ENCODE results near the gene OTOF. TPM values are rescaled to one million over a fixed set of nuclear protein-coding genes. Genes with fewer than 3 reads are reported as not detected.

Gene OTOF
- total RNA-seq, 1 donor from 2014 or later = 0.36 TPM

DNA sequence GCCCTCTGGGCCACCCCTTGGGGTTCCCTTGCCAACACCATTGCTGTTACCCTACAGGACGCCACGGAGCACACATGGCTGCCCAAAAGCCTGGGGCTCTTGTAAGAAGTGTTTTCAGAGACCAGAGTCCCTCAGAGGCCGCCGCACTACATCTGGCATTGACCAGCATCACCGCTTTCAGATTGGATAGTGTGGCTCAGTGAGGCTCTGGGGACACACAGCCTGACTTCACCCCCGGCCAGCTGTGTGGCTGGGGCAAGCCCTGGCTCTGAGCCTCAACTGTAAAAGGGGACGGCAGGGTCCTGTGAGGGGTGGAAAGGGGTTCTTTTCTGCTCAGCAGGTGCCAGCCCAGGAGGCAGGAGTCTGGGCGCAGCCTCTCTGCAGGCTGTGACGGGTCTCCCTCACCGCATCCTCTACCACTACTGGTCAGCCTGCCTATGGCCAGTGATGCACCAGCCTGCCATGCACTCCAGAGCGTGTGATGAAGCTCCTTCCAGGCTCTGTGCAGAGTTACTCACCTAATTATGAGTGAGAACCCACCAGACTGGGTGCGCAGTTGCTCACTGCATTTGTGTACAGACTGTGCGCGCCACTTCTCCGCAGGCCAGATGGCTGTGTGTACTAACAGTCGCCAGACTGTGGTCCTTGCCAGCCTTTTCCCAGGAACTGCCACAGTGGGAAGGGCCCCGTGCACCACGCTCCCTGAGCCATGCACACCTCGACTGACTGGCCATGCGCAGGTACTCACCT lies 10.7 kb upstream of the OTOF start:
- no peak overlapping the region for H3K9ac ChIP-seq
- H3K4me3 Mint-ChIP-seq = no peak overlapping the region
- H3K27ac Mint-ChIP-seq = no peak overlapping the region
- no peaks in the 10 kb centered on the region for H3K79me2 ChIP-seq (ENCODE audit: low read depth)
- TF ChIP-seq EZH2 (IDR thresholded peaks at IDR 0.05) = no peak
- TF ChIP-seq, protein P1, sequence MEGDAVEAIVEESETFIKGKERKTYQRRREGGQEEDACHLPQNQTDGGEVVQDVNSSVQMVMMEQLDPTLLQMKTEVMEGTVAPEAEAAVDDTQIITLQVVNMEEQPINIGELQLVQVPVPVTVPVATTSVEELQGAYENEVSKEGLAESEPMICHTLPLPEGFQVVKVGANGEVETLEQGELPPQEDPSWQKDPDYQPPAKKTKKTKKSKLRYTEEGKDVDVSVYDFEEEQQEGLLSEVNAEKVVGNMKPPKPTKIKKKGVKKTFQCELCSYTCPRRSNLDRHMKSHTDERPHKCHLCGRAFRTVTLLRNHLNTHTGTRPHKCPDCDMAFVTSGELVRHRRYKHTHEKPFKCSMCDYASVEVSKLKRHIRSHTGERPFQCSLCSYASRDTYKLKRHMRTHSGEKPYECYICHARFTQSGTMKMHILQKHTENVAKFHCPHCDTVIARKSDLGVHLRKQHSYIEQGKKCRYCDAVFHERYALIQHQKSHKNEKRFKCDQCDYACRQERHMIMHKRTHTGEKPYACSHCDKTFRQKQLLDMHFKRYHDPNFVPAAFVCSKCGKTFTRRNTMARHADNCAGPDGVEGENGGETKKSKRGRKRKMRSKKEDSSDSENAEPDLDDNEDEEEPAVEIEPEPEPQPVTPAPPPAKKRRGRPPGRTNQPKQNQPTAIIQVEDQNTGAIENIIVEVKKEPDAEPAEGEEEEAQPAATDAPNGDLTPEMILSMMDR (IDR thresholded peaks at IDR 0.05) = no peak
- TF ChIP-seq EZH2phosphoT487 (IDR thresholded peaks at IDR 0.05) = no peak
- H3F3A ChIP-seq (ENCODE audit: low read depth) = no peaks in the 10 kb centered on the region
- no peaks in the 10 kb centered on the region for H3K4me1 ChIP-seq
- peaks cover 7% of the 10 kb centered on the region for H3K27me3 Mint-ChIP-seq (ENCODE audit: insufficient read depth, low read depth)
- peaks cover 8% of the 10 kb centered on the region for H3K4me1 Mint-ChIP-seq
- H3K36me3 Mint-ChIP-seq = no peaks in the 10 kb centered on the region
- no peaks in the 10 kb centered on the region for H4K20me1 ChIP-seq (ENCODE audit: low read depth)
- H3K4me2 ChIP-seq = no peak overlapping the region
- H3K27ac ChIP-seq = no peak overlapping the region
- H3K36me3 ChIP-seq = no peaks in the 10 kb centered on the region
- H3K9me3 ChIP-seq (ENCODE audit: low read depth) = no peaks in the 10 kb centered on the region
- no peak overlapping the region for H3K4me3 ChIP-seq
- no peaks in the 10 kb centered on the region for H3K27me3 ChIP-seq
- no peak for DNase-seq (ENCODE audit: low spot score)
- no peak overlapping the region for H2AFZ ChIP-seq (replicated peaks)
- no peaks in the 10 kb centered on the region for H3K9me3 Mint-ChIP-seq

DNA sequence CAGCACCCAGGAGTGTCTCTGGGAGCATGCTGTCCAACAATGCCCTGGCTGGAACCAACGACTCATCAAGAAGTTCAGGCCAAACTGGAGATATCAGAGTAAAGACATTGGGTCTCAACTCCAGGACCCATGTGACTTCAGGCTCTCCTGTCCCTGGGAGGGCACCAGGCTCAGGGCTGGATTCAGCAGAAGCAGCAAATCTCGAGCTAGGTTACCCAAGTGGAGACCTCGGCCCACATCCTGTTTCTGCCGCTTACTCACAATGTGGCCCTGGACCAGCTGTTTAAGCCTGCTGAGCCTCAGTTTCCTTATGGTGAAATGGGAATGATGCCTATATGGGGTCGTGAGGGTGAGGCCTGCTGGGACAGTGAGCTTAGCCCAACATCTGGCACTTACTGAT lies 9.3 kb upstream of the OTOF start:
- no peak for DNase-seq (ENCODE audit: low spot score)
- no peak overlapping the region for H2AFZ ChIP-seq (replicated peaks)
- Mint-ChIP-seq H3K4me3 (no peak overlapping the region), H3K9me3 (no peaks in the 10 kb centered on the region), H3K27me3 (ENCODE audit: insufficient read depth, low read depth) (peaks cover 18% of the 10 kb centered on the region), H3K36me3 (no peaks in the 10 kb centered on the region), H3K4me1 (peaks cover 8% of the 10 kb centered on the region), H3K27ac (no peak overlapping the region)
- H3K36me3 ChIP-seq = no peaks in the 10 kb centered on the region
- H3K9ac ChIP-seq = no peak overlapping the region
- H3K9me3 ChIP-seq (ENCODE audit: low read depth) = no peaks in the 10 kb centered on the region
- H3K79me2 ChIP-seq (ENCODE audit: low read depth) = no peaks in the 10 kb centered on the region
- H3K27ac ChIP-seq = no peak overlapping the region
- H3K27me3 ChIP-seq = no peaks in the 10 kb centered on the region
- H3K4me2 ChIP-seq = no peak overlapping the region
- no peak overlapping the region for H3K4me3 ChIP-seq
- no peaks in the 10 kb centered on the region for H3F3A ChIP-seq (ENCODE audit: low read depth)
- no peak for TF ChIP-seq EZH2 (IDR thresholded peaks at IDR 0.05)
- TF ChIP-seq, protein P1 (IDR thresholded peaks at IDR 0.05) = no peak
- no peaks in the 10 kb centered on the region for H3K4me1 ChIP-seq
- no peaks in the 10 kb centered on the region for H4K20me1 ChIP-seq (ENCODE audit: low read depth)

DNA sequence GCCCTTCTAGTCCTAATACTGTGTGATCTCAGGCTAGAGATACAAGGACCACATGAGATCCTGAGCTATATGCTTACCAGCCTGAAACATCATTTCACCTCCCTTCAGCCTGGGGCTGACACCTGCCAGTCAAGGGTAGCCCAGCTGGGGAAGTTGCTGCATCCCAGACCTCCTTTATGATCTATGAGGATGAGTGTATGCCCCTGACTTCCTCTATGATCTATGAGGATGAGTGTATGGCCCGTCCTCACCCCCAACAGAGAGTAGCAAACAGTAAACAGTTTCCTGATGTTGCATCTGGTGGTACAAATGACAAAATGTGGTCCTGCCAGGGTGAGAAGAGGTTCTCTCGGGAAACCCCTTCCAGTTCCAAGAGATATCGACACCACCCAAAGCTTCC lies 8.9 kb upstream of the OTOF start:
- Histone ChIP-seq H3K4me3 (no peak overlapping the region), H3K79me2 (ENCODE audit: low read depth) (no peaks in the 10 kb centered on the region), H3K9ac (no peak overlapping the region), H2AFZ (replicated peaks) (no peak overlapping the region), H4K20me1 (ENCODE audit: low read depth) (no peaks in the 10 kb centered on the region), H3K4me2 (no peak overlapping the region), H3K36me3 (no peaks in the 10 kb centered on the region), H3K4me1 (no peaks in the 10 kb centered on the region), H3F3A (ENCODE audit: low read depth) (no peaks in the 10 kb centered on the region), H3K9me3 (ENCODE audit: low read depth) (no peaks in the 10 kb centered on the region), H3K27me3 (no peaks in the 10 kb centered on the region), H3K27ac (no peak overlapping the region)
- no peaks in the 10 kb centered on the region for H3K36me3 Mint-ChIP-seq
- H3K4me3 Mint-ChIP-seq = no peak overlapping the region
- peaks cover 8% of the 10 kb centered on the region for H3K4me1 Mint-ChIP-seq
- peaks cover 18% of the 10 kb centered on the region for H3K27me3 Mint-ChIP-seq (ENCODE audit: insufficient read depth, low read depth)
- DNase-seq (ENCODE audit: low spot score) = no peak
- no peak overlapping the region for H3K27ac Mint-ChIP-seq
- TF ChIP-seq EZH2phosphoT487 (IDR thresholded peaks at IDR 0.05) (no peak), EZH2 (IDR thresholded peaks at IDR 0.05) (no peak)
- TF ChIP-seq, protein P1 (IDR thresholded peaks at IDR 0.05) = no peak
- no peaks in the 10 kb centered on the region for H3K9me3 Mint-ChIP-seq

Data from neural progenitor cell (in vitro differentiated cells).